ENCODE measurements around the gene EFCAB11.

Gene EFCAB11

GRCh38 chr14:89947344-89947743, 7.2 kb downstream of the EFCAB11 start:
- TF ChIP-seq GATA1 (IDR thresholded peaks at IDR 0.05; ENCODE audit: low read depth, low read length) (no peak), POLR2A (IDR thresholded peaks at IDR 0.05; ENCODE audit: low read length) (no peak)
- DNase-seq: no peak

DNA sequence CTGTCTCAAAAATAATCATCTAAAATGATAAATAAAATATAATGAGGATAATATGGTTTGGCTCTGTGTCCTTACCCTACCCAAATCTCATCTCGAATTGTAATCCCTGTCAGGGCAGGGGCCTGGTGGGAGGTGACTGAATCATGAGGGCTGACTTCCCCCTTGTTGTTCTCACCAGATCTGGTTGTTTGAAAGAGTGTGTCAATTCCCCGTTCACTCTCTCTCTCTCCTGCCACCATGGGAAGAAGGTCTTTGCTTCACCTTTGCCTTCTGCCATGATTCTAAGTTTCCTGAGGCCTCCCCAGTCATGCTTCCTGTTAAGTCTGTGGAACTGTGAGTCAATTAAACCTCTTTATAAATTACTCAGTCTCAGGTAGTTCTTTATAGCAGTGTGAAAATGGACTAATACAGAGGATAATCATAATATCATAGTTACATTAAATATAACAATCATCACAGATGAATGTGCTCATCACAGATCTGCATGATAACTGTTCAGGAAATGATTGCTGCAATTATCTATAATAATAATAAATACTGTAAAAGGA, 12.6 kb downstream of the EFCAB11 start:
- no peak for DNase-seq
- no peak for TF ChIP-seq POLR2A (IDR thresholded peaks at IDR 0.05; ENCODE audit: low read length)
- TF ChIP-seq GATA1 (IDR thresholded peaks at IDR 0.05; ENCODE audit: low read depth, low read length): no peak

- DNase-seq: no peak
- TF ChIP-seq POLR2A (IDR thresholded peaks at IDR 0.05; ENCODE audit: low read length) (no peak), GATA1 (IDR thresholded peaks at IDR 0.05; ENCODE audit: low read depth, low read length) (no peak)
Measured at GRCh38 chr14:89936654-89937185, 17.8 kb downstream of the EFCAB11 start.

DNA sequence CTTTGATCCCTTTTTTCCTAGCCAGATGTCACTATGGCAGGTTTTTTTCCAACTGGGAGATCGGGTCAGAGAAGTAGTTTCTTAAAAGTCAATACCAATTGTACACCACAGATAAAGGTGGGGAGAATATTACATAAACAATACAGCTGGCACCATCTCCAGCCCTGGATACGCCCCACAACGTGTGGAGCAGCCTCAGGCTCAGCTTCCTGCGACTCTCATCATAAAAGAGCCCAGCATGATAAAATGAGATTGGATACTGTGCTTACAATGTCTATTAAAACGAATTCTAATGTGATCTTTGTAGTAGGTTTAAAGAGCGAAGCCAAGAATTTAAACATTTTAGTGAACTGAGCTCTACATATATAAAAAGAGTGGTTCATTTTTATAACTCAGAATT, 21.5 kb downstream of the EFCAB11 start:
- DNase-seq: no peak
- no peak for TF ChIP-seq GATA1 (IDR thresholded peaks at IDR 0.05; ENCODE audit: low read depth, low read length)
- no peak for TF ChIP-seq POLR2A (IDR thresholded peaks at IDR 0.05; ENCODE audit: low read length)

DNA sequence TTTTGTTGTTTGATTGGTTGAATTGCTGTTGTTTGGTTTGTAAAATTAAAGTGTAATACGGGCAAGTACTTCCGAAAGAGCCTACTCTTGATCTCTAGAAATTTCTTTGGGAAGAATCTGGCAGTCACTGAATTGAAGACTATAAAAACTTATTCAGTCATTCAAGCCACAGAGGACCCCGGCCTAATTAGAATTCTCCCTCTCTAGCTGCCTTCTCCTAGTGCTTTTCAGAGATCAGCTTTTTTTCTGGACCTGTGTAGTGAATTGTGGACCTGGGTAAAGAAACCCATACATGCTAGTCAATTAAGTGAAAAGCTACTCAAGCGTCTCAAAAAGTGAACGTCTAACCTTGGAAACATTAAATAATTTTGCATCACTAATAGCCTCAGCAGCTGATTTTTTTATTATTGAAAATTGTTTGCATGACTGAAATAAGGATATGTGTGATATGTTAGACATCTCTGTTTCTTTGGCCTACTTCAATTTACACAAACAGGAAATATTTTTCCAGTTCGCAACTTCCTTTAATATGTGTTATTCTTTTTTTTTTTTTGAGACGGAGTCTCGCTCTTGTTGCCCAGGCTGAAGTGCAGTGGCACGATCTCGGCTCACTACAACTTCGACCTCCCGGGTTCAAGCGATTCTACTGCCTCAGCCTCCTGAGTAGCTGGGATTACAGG, 27.2 kb downstream of the EFCAB11 start:
- DNase-seq: no peak
- TF ChIP-seq POLR2A (IDR thresholded peaks at IDR 0.05; ENCODE audit: low read length): no peak
- TF ChIP-seq GATA1 (IDR thresholded peaks at IDR 0.05; ENCODE audit: low read depth, low read length): no peak

DNA sequence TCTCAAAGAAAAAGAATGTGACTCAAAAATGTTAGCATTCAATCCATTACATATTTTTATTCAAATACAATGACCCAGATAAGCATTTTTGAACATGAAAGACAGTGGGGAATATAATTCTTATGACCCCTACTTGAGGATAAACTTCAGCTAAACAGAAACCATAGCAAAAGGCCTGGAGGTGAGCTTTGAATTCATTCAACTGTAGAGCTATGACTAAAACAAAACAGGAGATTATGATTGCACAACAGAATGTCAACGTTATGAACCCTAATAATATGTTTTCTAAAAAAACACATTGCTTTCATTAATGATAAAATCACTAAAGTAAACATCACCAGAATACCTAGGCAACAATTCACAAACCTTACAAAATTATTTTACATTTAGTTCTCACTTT, 27.8 kb downstream of the EFCAB11 start:
- no peak for DNase-seq

DNA sequence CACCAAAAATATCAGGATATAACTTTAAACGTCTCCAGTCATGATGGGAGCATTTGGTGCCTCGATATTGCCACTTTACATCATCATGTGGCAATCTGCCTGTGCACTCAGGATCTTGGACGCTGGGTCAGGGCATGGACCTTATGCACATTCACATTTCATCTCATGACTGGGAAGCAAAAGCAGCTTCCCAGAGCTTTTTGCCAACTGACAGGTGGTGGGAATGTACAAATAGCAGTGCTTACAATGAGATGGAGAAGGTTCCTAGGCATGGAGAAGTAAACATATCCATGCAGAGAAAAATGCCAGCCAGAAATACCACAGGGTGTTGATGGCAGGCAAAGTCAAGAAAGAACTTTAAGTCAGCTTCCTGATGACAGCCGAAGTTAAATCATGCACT, 30.3 kb downstream of the EFCAB11 start:
- no peak for TF ChIP-seq POLR2A (IDR thresholded peaks at IDR 0.05; ENCODE audit: low read length)
- no peak for TF ChIP-seq GATA1 (IDR thresholded peaks at IDR 0.05; ENCODE audit: low read depth, low read length)
- no peak for DNase-seq

More for the DNA sequence above, 27.8 kb downstream of the EFCAB11 start:
- TF ChIP-seq GATA1 (IDR thresholded peaks at IDR 0.05; ENCODE audit: low read depth, low read length) (no peak), POLR2A (IDR thresholded peaks at IDR 0.05; ENCODE audit: low read length) (no peak)

- DNase-seq: no peak
- no peak for TF ChIP-seq POLR2A (IDR thresholded peaks at IDR 0.05; ENCODE audit: low read length)
- TF ChIP-seq GATA1 (IDR thresholded peaks at IDR 0.05; ENCODE audit: low read depth, low read length): no peak
Measured at GRCh38 chr14:89922031-89922907, 32.3 kb downstream of the EFCAB11 start.

DNA sequence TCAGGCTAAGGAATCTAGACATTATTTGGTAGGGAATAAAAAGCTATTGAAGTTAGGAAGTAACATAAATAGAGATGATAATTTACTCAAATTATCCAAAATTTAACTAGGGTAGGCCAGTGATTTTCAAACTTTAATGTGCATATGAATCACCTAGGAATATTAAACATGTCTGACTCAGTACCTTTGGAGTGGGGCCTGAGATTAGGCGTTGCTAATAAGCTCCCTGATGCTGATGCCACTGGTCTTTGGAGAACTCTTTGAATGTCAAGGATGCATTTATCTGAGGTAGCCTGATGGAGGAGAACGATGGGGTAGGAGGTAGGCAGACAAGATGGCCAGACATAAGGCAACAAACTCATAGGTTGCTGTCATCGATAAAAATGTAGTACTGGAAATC, 33.2 kb downstream of the EFCAB11 start:
- TF ChIP-seq GATA1 (IDR thresholded peaks at IDR 0.05; ENCODE audit: low read depth, low read length) (no peak), POLR2A (IDR thresholded peaks at IDR 0.05; ENCODE audit: low read length) (no peak)
- DNase-seq: no peak

GRCh38 chr14:89920056-89920455, 34.5 kb downstream of the EFCAB11 start:
- DNase-seq: no peak
- no peak for TF ChIP-seq GATA1 (IDR thresholded peaks at IDR 0.05; ENCODE audit: low read depth, low read length)
- no peak for TF ChIP-seq POLR2A (IDR thresholded peaks at IDR 0.05; ENCODE audit: low read length)

DNA sequence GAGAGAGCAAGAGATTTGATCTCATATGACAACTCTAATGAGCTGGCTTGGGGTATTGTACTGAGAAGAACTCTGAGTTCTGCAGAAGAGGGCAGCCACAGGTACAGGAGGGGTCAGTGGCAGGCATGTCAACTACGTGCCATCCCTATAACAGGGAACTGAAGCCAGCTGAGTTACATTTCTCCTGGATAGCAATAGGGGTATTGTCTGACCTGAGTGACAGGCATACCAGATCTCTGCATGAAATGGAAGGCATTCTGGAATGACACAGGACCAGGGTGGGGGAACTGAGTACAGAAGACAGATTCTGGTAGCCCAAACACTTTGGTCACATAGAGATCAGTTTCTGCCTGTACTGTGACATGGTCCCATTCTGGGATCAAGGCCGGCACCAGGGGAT, 35.8 kb downstream of the EFCAB11 start:
- DNase-seq: no peak
- TF ChIP-seq POLR2A (IDR thresholded peaks at IDR 0.05; ENCODE audit: low read length) (no peak), GATA1 (IDR thresholded peaks at IDR 0.05; ENCODE audit: low read depth, low read length) (no peak)

- DNase-seq: peak; percentile 50 to 74
- no peak for TF ChIP-seq GATA1 (IDR thresholded peaks at IDR 0.05; ENCODE audit: low read depth, low read length)
- TF ChIP-seq POLR2A (IDR thresholded peaks at IDR 0.05; ENCODE audit: low read length): no peak
Measured at GRCh38 chr14:89915114-89915878, 39.2 kb downstream of the EFCAB11 start.

DNA sequence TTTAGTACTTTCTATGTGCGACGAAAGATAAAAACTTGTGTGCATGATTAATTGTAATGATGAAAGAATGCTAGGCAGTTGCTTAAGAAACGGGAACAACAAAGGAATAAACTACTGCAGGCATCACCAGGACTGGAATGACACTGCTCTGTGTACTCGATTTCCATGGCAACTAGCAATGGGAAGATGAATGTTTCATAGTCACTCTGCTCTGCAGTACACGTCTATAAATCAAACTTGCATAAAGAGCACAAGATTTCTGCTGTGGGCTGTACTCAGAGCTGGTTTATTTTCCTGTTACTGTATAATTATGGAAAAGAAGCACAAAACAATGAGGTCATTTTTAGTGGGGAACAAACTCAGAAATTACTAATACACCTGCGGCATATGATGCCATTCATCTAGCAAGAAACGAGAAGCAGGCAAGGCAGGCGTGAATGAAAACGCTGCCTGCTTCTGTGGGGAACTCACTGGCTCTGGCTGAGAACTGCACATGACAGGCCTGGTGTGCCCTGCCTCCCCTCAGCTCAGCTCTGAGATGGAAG, 41.8 kb downstream of the EFCAB11 start:
- no peak for TF ChIP-seq POLR2A (IDR thresholded peaks at IDR 0.05; ENCODE audit: low read length)
- DNase-seq: no peak

Measured in erythroblast (primary cell).